ENCODE results near the gene PUSL1.

The PUSL1 gene

GRCh38 chr1:1337793-1338147, 29.4 kb downstream of the PUSL1 start:
- H3K4me1 Mint-ChIP-seq (ENCODE audit: low read depth): no peaks in the 10 kb centered on the region

DNA sequence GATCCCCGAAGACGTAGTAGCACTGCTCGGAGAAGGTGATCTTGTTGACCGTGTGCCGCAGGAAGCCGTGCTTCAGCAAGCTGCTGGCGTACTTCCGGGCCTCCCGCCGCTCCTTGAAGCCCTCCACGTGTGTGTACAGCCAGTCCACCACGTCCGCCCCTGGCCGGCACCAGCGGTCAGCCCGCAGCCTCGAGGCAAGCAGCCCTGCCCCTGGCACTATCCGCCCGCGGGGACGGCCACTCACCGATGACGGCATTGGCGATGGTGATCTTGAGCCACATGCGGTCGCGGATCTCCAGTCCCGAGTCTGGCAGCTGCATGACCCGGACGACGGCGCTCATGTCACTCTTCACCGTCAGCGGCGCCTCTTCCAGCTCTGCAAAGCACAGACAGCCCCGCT, 29.9 kb downstream of the PUSL1 start:
- H3K27ac Mint-ChIP-seq: no peak overlapping the region
- H3K36me3 Mint-ChIP-seq (ENCODE audit: low read depth): peaks cover 46% of the 10 kb centered on the region
- no peaks in the 10 kb centered on the region for H3K4me1 Mint-ChIP-seq (ENCODE audit: low read depth)
- no peak overlapping the region for H3K4me3 Mint-ChIP-seq
- H3K27me3 Mint-ChIP-seq: no peaks in the 10 kb centered on the region
- no peak for DNase-seq
- H3K9me3 Mint-ChIP-seq: no peaks in the 10 kb centered on the region

More at GRCh38 chr1:1337793-1338147, 29.4 kb downstream of the PUSL1 start:
- H3K4me3 Mint-ChIP-seq: no peak overlapping the region
- DNase-seq: peak; percentile 68
- H3K27me3 Mint-ChIP-seq: no peaks in the 10 kb centered on the region
- no peak overlapping the region for H3K27ac Mint-ChIP-seq
- peaks cover 46% of the 10 kb centered on the region for H3K36me3 Mint-ChIP-seq (ENCODE audit: low read depth)
- no peaks in the 10 kb centered on the region for H3K9me3 Mint-ChIP-seq

- no peak overlapping the region for H3K27ac Mint-ChIP-seq
- no peak for DNase-seq
- peaks cover 8% of the 10 kb centered on the region for H3K4me1 Mint-ChIP-seq (ENCODE audit: low read depth)
- no peaks in the 10 kb centered on the region for H3K9me3 Mint-ChIP-seq
- peaks cover 44% of the 10 kb centered on the region for H3K36me3 Mint-ChIP-seq (ENCODE audit: low read depth)
- H3K27me3 Mint-ChIP-seq: no peaks in the 10 kb centered on the region
- no peak overlapping the region for H3K4me3 Mint-ChIP-seq
Observed at GRCh38 chr1:1340185-1340584, 31.8 kb downstream of the PUSL1 start.

GRCh38 chr1:1340791-1341548, 32.6 kb downstream of the PUSL1 start:
- Mint-ChIP-seq H3K4me1 (ENCODE audit: low read depth) (peaks cover 13% of the 10 kb centered on the region), H3K36me3 (ENCODE audit: low read depth) (peaks cover 41% of the 10 kb centered on the region), H3K27me3 (no peaks in the 10 kb centered on the region), H3K27ac (no peak overlapping the region), H3K9me3 (no peaks in the 10 kb centered on the region), H3K4me3 (no peak overlapping the region)
- no peak for DNase-seq

- no peak for DNase-seq
- peaks cover 41% of the 10 kb centered on the region for H3K36me3 Mint-ChIP-seq (ENCODE audit: low read depth)
- H3K4me1 Mint-ChIP-seq (ENCODE audit: low read depth): peaks cover 18% of the 10 kb centered on the region
- H3K9me3 Mint-ChIP-seq: no peaks in the 10 kb centered on the region
- no peaks in the 10 kb centered on the region for H3K27me3 Mint-ChIP-seq
- H3K4me3 Mint-ChIP-seq: no peak overlapping the region
- no peak overlapping the region for H3K27ac Mint-ChIP-seq
Observed at GRCh38 chr1:1341549-1342021, 33.2 kb downstream of the PUSL1 start.

DNA sequence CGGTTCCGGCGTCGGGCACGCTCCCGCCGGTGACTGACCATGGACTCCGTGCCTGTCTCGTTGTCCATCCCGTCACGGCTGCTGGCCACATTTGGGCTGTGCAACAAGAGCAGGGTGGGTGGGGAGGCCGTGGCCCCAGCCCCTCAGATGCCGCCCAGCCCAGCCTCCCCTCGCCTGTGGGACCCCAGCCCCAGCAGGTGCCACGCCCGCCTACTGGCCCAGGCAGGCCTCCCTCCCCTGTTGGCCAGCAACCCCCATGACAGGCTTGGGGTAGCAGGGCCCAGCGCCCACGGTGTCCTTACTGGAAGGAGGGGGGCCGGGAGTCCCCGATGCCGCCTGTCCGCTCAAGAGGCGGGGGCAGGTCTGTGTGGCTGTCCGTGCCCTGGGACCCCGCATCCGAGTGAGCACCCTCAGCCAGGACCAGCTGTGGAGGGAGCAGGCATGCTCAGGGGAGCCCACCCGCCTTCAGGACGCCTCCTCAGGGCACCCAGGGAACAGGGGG, 33.7 kb downstream of the PUSL1 start:
- H3K4me3 Mint-ChIP-seq: no peak overlapping the region
- no peaks in the 10 kb centered on the region for H3K27me3 Mint-ChIP-seq
- DNase-seq: no peak
- no peak overlapping the region for H3K27ac Mint-ChIP-seq
- H3K36me3 Mint-ChIP-seq (ENCODE audit: low read depth): peaks cover 40% of the 10 kb centered on the region
- peaks cover 23% of the 10 kb centered on the region for H3K4me1 Mint-ChIP-seq (ENCODE audit: low read depth)
- no peaks in the 10 kb centered on the region for H3K9me3 Mint-ChIP-seq

- Mint-ChIP-seq H3K9me3 (no peaks in the 10 kb centered on the region), H3K27me3 (no peaks in the 10 kb centered on the region), H3K4me3 (no peak overlapping the region), H3K36me3 (ENCODE audit: low read depth) (peaks cover 35% of the 10 kb centered on the region), H3K4me1 (ENCODE audit: low read depth) (peaks cover 28% of the 10 kb centered on the region), H3K27ac (no peak overlapping the region)
- DNase-seq: no peak
Observed at GRCh38 chr1:1342584-1343115, 34.3 kb downstream of the PUSL1 start.

DNA sequence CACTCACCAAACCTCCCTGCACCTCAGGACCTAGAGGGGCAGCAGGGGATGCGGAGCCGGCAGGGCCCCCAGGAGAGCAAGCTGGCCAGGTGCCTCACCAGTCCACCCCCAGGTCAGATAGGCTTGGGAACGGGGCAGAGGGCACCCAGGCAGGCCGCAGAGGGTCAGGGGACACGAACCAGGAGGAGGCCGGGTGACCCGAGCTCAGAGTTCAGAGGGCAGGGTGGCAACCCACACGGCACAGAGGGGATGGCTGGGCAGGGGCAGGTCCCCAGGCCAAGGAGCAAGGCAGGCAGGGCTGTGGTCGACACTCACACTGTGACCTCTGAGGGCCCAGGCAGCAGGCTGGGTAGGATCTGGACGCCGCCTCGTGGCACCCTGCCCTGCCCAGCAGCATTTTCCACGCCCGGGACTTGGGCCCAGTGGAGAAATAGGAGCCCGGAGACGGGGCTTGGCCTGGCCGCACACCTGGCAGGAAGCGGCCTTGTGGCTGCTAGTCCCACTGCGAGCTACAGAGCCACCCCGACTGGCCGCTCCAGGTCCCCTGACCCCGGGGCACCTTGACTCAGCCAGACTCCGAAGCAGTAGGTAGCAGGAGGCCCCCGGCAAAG, 35.5 kb downstream of the PUSL1 start:
- Mint-ChIP-seq H3K27ac (no peak overlapping the region), H3K4me1 (ENCODE audit: low read depth) (peaks cover 30% of the 10 kb centered on the region), H3K9me3 (no peaks in the 10 kb centered on the region), H3K4me3 (no peak overlapping the region), H3K36me3 (ENCODE audit: low read depth) (peaks cover 26% of the 10 kb centered on the region), H3K27me3 (no peaks in the 10 kb centered on the region)
- no peak for DNase-seq

DNA sequence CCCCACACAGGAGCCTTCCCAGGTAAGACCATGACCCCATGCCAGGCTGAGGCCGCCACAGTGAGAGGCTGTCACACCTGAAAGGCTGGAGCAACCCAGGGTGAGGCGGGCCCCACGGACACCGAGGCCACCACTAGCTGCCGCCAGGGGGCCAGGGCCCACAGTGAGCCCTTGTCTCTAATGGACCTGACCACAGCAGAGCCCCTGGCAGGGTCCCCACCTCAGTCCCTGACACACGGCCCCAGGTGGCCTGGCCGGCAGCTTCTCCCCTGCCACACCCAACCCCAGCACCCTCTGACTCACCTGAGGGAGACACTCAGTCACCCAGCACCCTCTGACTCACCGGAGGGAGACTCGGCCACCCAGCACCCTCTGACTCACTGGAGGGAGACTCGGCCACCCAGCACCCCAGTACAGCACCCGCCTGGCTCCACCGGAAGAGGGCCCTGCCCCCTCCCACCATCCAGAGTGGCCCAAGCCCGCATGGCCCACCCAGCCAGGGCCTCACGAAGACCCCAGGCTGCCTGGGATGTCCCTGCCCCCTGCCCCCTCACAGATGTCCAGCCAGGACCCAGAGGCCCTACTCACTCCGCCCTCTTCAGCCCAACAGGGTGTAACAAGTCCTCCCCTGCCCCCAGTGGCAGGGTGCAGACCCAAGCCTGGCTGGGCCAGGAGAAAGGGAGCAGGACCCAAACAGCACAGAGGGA, 36.4 kb downstream of the PUSL1 start:
- Mint-ChIP-seq H3K9me3 (no peaks in the 10 kb centered on the region), H3K27me3 (no peaks in the 10 kb centered on the region), H3K4me3 (no peak overlapping the region), H3K4me1 (ENCODE audit: low read depth) (peaks cover 30% of the 10 kb centered on the region), H3K36me3 (ENCODE audit: low read depth) (peaks cover 21% of the 10 kb centered on the region), H3K27ac (peak overlapping the region; percentile 67)
- DNase-seq: peak; percentile 63

GRCh38 chr1:1345384-1345783, 37.0 kb downstream of the PUSL1 start:
- peaks cover 30% of the 10 kb centered on the region for H3K4me1 Mint-ChIP-seq (ENCODE audit: low read depth)

GRCh38 chr1:1345860-1346500, 37.6 kb downstream of the PUSL1 start:
- Mint-ChIP-seq H3K27ac (no peak overlapping the region), H3K27me3 (no peaks in the 10 kb centered on the region), H3K4me3 (no peak overlapping the region), H3K4me1 (ENCODE audit: low read depth) (peaks cover 30% of the 10 kb centered on the region), H3K9me3 (no peaks in the 10 kb centered on the region), H3K36me3 (ENCODE audit: low read depth) (peaks cover 9% of the 10 kb centered on the region)
- no peak for DNase-seq

More at GRCh38 chr1:1345384-1345783, 37.0 kb downstream of the PUSL1 start:
- no peak overlapping the region for H3K4me3 Mint-ChIP-seq
- DNase-seq: no peak
- no peaks in the 10 kb centered on the region for H3K9me3 Mint-ChIP-seq
- no peak overlapping the region for H3K27ac Mint-ChIP-seq
- H3K36me3 Mint-ChIP-seq (ENCODE audit: low read depth): peaks cover 15% of the 10 kb centered on the region
- H3K27me3 Mint-ChIP-seq: no peaks in the 10 kb centered on the region

- peak overlapping the region; percentile 41 for H3K4me3 Mint-ChIP-seq
- H3K36me3 Mint-ChIP-seq (ENCODE audit: low read depth): peaks cover 4% of the 10 kb centered on the region
- no peak for DNase-seq
- H3K4me1 Mint-ChIP-seq (ENCODE audit: low read depth): peaks cover 30% of the 10 kb centered on the region
- no peaks in the 10 kb centered on the region for H3K9me3 Mint-ChIP-seq
- H3K27ac Mint-ChIP-seq: no peak overlapping the region
- H3K27me3 Mint-ChIP-seq: no peaks in the 10 kb centered on the region
Observed at GRCh38 chr1:1346501-1346890, 38.1 kb downstream of the PUSL1 start.

GRCh38 chr1:1347026-1347595, 38.7 kb downstream of the PUSL1 start:
- Mint-ChIP-seq H3K27me3 (peaks cover 2% of the 10 kb centered on the region), H3K36me3 (ENCODE audit: low read depth) (no peaks in the 10 kb centered on the region), H3K27ac (peak overlapping the region; percentile 37), H3K9me3 (no peaks in the 10 kb centered on the region), H3K4me1 (ENCODE audit: low read depth) (peaks cover 32% of the 10 kb centered on the region), H3K4me3 (peak overlapping the region; percentile 82)
- no peak for DNase-seq

All from activated T-cell treated with anti-CD3 and anti-CD28 coated beads, Interleukin-2, amount 50 U/mL, for 24 hours (primary cell).